ENCODE measurements around the gene TUT7. TPM values are rescaled to one million over a fixed set of nuclear protein-coding genes. Genes with fewer than 3 reads are reported as not detected.

Gene TUT7
- total and polyA plus RNA-seq, 2 experiments from 2014 or later: 16.5 to 18.8 TPM

DNA sequence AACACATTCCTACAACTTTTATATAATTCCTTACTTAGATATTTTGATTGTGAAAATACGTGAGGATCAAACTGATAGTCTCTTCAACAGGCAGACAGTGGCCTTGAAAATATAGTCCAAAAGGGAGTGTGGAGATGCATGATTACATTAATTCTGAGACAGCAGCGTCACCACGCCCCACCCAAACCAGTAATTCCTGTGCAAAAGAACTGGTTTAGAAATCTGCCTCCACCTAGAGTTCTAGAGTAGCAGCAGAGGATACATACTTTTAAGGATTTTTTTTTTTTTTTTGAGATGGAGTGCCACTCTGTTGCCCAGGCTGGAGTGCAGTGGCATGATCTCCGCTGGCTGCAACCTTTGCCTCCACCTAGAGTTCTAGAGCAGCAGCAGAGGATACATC lies 1.6 kb upstream of the TUT7 start:
- Histone ChIP-seq H4K20me1 (ENCODE audit: insufficient read depth) (no peaks in the 10 kb centered on the region), H3F3A (ENCODE audit: insufficient read depth) (peaks cover 4% of the 10 kb centered on the region; the same call in 1 of the 2 replicates), H3K4me2 (ENCODE audit: unreplicated experiment) (no peak overlapping the region), H3K9ac (no peak overlapping the region), H3K9me3 (ENCODE audit: low read depth) (no peaks in the 10 kb centered on the region), H3K4me3 (no peak overlapping the region), H3K27me3 (replicated peaks; ENCODE audit: insufficient read depth) (no peaks in the 10 kb centered on the region), H3K9me2 (ENCODE audit: insufficient read depth) (no peaks in the 10 kb centered on the region), H3K27ac (no peak overlapping the region), H3K36me3 (ENCODE audit: low read depth) (0 out of 2 replicates have a peak, but pooled peaks cover under 1% of the 10 kb centered on the region), H2AFZ (no peak overlapping the region), H3K79me2 (ENCODE audit: insufficient read depth) (peaks cover 31% of the 10 kb centered on the region), H3K4me1 (ENCODE audit: insufficient read depth) (peaks cover 25% of the 10 kb centered on the region)
- in situ Hi-C loops (cut with MboI): no loop called here
- TF ChIP-seq EZH2 (IDR thresholded peaks at IDR 0.05; ENCODE audit: insufficient read depth, poor library complexity, severe bottlenecking) (no peak), EZH2phosphoT487 (IDR thresholded peaks at IDR 0.05; ENCODE audit: insufficient read depth, low read depth) (no peak)
- WGBS, 2 experiments (ENCODE audit: low coverage in 1 of 2, low lambda C conversion rate in 2 of 2, missing lambda C conversion rate in 2 of 2): 99% methylated on average over 4 of the region's 4 CpGs
- no peak for DNase-seq

- in situ Hi-C loops (cut with MboI): no loop called here
- TF ChIP-seq EZH2 (IDR thresholded peaks at IDR 0.05; ENCODE audit: insufficient read depth, poor library complexity, severe bottlenecking) (no peak), EZH2phosphoT487 (IDR thresholded peaks at IDR 0.05; ENCODE audit: insufficient read depth, low read depth) (no peak)
- peaks cover 25% of the 10 kb centered on the region for H3K4me1 ChIP-seq (ENCODE audit: insufficient read depth)
- 0 out of 2 replicates have a peak, but pooled peaks cover 10% of the 10 kb centered on the region for H3K36me3 ChIP-seq (ENCODE audit: low read depth)
- no peaks in the 10 kb centered on the region for H4K20me1 ChIP-seq (ENCODE audit: insufficient read depth)
- peak overlapping the region; percentile 92 for H3K4me3 ChIP-seq
- peak overlapping the region; percentile 88 for H3K4me2 ChIP-seq (ENCODE audit: unreplicated experiment)
- H3F3A ChIP-seq (ENCODE audit: insufficient read depth): peaks cover 4% of the 10 kb centered on the region; the same call in 1 of the 2 replicates
- DNase-seq: peak; percentile 62
- H3K27me3 ChIP-seq (replicated peaks; ENCODE audit: insufficient read depth): no peaks in the 10 kb centered on the region
- H3K79me2 ChIP-seq (ENCODE audit: insufficient read depth): peaks cover 41% of the 10 kb centered on the region
- H2AFZ ChIP-seq: peak overlapping the region; percentile 87
- no peaks in the 10 kb centered on the region for H3K9me3 ChIP-seq (ENCODE audit: low read depth)
- H3K9me2 ChIP-seq (ENCODE audit: insufficient read depth): no peaks in the 10 kb centered on the region
- H3K27ac ChIP-seq: peak overlapping the region; percentile 74
- H3K9ac ChIP-seq: peak overlapping the region; percentile 87
- 7% methylated on average over 24 of the region's 24 CpGs for WGBS, 2 experiments (ENCODE audit: low coverage in 1 of 2, low lambda C conversion rate in 2 of 2, missing lambda C conversion rate in 2 of 2)
Measured at GRCh38 chr9:86354818-86355309, 654 bp upstream of the TUT7 start.

DNA sequence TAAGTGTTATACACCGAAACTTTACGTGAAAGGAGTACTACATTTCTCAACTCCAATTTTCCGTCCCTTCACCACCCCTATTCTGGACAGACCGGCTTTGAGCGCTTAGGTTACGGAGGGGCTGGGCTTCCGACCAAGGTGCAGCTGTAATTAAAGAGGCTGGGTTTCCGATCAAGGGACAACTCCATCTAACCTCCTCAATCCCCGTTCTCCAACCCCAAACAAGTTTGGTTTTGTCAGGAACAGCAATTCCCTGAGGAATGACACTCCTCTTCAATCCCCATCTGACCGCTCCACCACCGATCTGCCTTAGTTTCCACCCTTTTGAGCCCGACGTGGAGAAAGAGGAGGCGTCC lies 577 bp downstream of the TUT7 start:
- H3K9ac ChIP-seq: peak overlapping the region; percentile 87
- H3K36me3 ChIP-seq (ENCODE audit: low read depth): 0 out of 2 replicates have a peak, but pooled peaks cover 10% of the 10 kb centered on the region
- peak overlapping the region; percentile 74 for H3K27ac ChIP-seq
- no peaks in the 10 kb centered on the region for H4K20me1 ChIP-seq (ENCODE audit: insufficient read depth)
- H3K9me2 ChIP-seq (ENCODE audit: insufficient read depth): no peaks in the 10 kb centered on the region
- H3F3A ChIP-seq (ENCODE audit: insufficient read depth): peaks cover 15% of the 10 kb centered on the region
- H3K4me1 ChIP-seq (ENCODE audit: insufficient read depth): peaks cover 34% of the 10 kb centered on the region
- H3K4me2 ChIP-seq (ENCODE audit: unreplicated experiment): peak overlapping the region; percentile 94
- peak overlapping the region; percentile 69 for H2AFZ ChIP-seq
- in situ Hi-C loops (cut with MboI): no loop called here
- no peaks in the 10 kb centered on the region for H3K27me3 ChIP-seq (replicated peaks; ENCODE audit: insufficient read depth)
- peak overlapping the region; percentile 92 for H3K4me3 ChIP-seq
- peaks cover 53% of the 10 kb centered on the region for H3K79me2 ChIP-seq (ENCODE audit: insufficient read depth)
- no peak for TF ChIP-seq EZH2phosphoT487 (IDR thresholded peaks at IDR 0.05; ENCODE audit: insufficient read depth, low read depth)
- TF ChIP-seq EZH2 (IDR thresholded peaks at IDR 0.05; ENCODE audit: insufficient read depth, poor library complexity, severe bottlenecking): no peak
- no peaks in the 10 kb centered on the region for H3K9me3 ChIP-seq (ENCODE audit: low read depth)
- 1 to 3% methylated on average over 14 of the region's 14 CpGs for WGBS, 2 experiments (ENCODE audit: low coverage in 1 of 2, low lambda C conversion rate in 2 of 2, missing lambda C conversion rate in 2 of 2)
- DNase-seq: peak; percentile 55

DNA sequence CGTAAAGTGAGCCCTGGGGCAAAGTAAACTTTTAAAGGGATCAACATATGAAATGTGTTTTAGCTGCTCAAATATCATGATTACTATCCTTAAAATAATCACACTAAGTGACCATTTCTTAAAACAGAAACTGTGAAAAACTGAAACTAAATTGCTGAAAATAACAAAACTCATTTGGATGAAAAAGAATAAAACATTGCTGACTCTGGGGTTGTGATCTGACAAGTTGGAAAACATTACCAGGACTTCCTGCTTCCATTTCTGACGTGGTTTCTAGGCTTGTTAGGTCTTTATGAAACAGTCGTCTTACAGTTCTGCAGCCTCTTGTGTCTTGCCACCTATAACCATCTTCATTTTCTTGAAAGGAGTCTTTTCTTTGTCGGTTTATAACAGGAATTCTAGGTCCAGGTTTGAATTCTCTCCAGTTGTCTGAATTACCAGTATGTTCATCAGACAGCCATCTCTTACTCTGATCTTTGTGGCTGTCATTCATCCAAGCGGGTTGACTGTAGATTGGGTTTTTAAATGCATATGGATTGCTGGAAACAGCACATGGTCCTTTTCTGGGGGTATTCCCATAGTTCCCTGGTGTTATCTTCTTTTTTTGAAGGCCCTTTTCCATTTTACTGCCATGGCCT lies 1.7 kb downstream of the TUT7 start:
- Histone ChIP-seq H3K9me3 (ENCODE audit: low read depth) (no peaks in the 10 kb centered on the region), H3K27ac (peak overlapping the region; percentile 74; the same call in 1 of the 2 replicates), H4K20me1 (ENCODE audit: insufficient read depth) (no peaks in the 10 kb centered on the region), H3K36me3 (ENCODE audit: low read depth) (0 out of 2 replicates have a peak, but pooled peaks cover 13% of the 10 kb centered on the region), H3K4me2 (ENCODE audit: unreplicated experiment) (peak overlapping the region; percentile 94), H3F3A (ENCODE audit: insufficient read depth) (peaks cover 20% of the 10 kb centered on the region), H3K79me2 (ENCODE audit: insufficient read depth) (peaks cover 64% of the 10 kb centered on the region), H3K27me3 (replicated peaks; ENCODE audit: insufficient read depth) (no peaks in the 10 kb centered on the region), H2AFZ (no peak overlapping the region), H3K4me3 (peak overlapping the region; percentile 92), H3K9me2 (ENCODE audit: insufficient read depth) (no peaks in the 10 kb centered on the region), H3K4me1 (ENCODE audit: insufficient read depth) (peaks cover 37% of the 10 kb centered on the region), H3K9ac (peak overlapping the region; percentile 87)
- WGBS, 2 experiments (ENCODE audit: low coverage in 1 of 2, low lambda C conversion rate in 2 of 2, missing lambda C conversion rate in 2 of 2): 36% methylated on average over 5 of the region's 5 CpGs
- TF ChIP-seq EZH2phosphoT487 (IDR thresholded peaks at IDR 0.05; ENCODE audit: insufficient read depth, low read depth): no peak
- TF ChIP-seq EZH2 (IDR thresholded peaks at IDR 0.05; ENCODE audit: insufficient read depth, poor library complexity, severe bottlenecking): no peak
- in situ Hi-C loops (cut with MboI): no loop called here
- DNase-seq: peak; percentile 61
